A673 (cell line): ENCODE data around the gene SRGAP2B. TPM values are rescaled to one million over a fixed set of nuclear protein-coding genes. Genes with fewer than 3 reads are reported as not detected.
"Not testable (repeated sequence)": the region's sequence is repeated elsewhere in the genome, so short reads cannot be mapped to it uniquely, and the experiment has no call there.

Experiments
- BruUV-seq: library from RNA; stranded (reverse); fragments of 400-500 nt; replicated peaks from 2 replicates; lab custom pipeline; 2021; lab: Mats Ljungman, UMichigan
- CTCF ChIA-PET: fragments of 300-600 bp; sonication (Branson Sonifier 250); formaldehyde crosslinking; loops from one replicate; lab custom pipeline; 2022; ENCODE audit warnings: antibody characterized with exemption; lab: Charles Lee
- POLR2A ChIA-PET: fragments of 300-600 bp; sonication (Branson Sonifier 250); formaldehyde crosslinking; loops from one replicate; lab custom pipeline; 2022; ENCODE audit warnings: antibody characterized with exemption; ENCODE audit not compliant: low non-redundant PET; lab: Charles Lee
- DNase-seq: peaks from one replicate; pipeline ENCODE4 v3.0.0-alpha.2; 2015; ENCODE audit warnings: low spot score
- H3K27ac ChIP-seq: fragments of 200-600 bp; sonication (generic); 2 replicates; pipeline ENCODE4 v1.5.1; 2016; ENCODE audit warnings: mixed run types, low read depth, mild to moderate bottlenecking, mixed read lengths, antibody characterized with exemption, low read length; ENCODE audit not compliant: poor library complexity, severe bottlenecking
- H3K27me3 ChIP-seq: fragments of 200-600 bp; sonication (generic); replicated peaks from 2 replicates; pipeline ENCODE4 v1.6.1; 2017; ENCODE audit warnings: mixed run types, low read depth, mild to moderate bottlenecking, mixed read lengths, antibody characterized with exemption, low read length; ENCODE audit not compliant: insufficient read depth, poor library complexity
- H3K36me3 ChIP-seq: fragments of 200-600 bp; sonication (generic); 2 replicates; pipeline ENCODE4 v1.6.1; 2016; ENCODE audit warnings: mixed run types, mild to moderate bottlenecking, mixed read lengths, antibody characterized with exemption, low read length; ENCODE audit not compliant: insufficient read depth, poor library complexity, severe bottlenecking
- H3K4me1 ChIP-seq: fragments of 200-600 bp; sonication (generic); 2 replicates; pipeline ENCODE4 v1.6.1; 2017; ENCODE audit warnings: mixed run types, mild to moderate bottlenecking, mixed read lengths, antibody characterized with exemption, low read length; ENCODE audit not compliant: insufficient read depth, poor library complexity, severe bottlenecking
- H3K4me3 ChIP-seq: fragments of 200-600 bp; sonication (generic); 2 replicates; pipeline ENCODE4 v1.5.1; 2016; ENCODE audit warnings: low read depth, mixed run types, mild to moderate bottlenecking, mixed read lengths, low read length; ENCODE audit not compliant: poor library complexity, severe bottlenecking
- H3K9me3 ChIP-seq: fragments of 200-600 bp; sonication (generic); 2 replicates; pipeline ENCODE4 v1.6.1; 2016; ENCODE audit warnings: mixed run types, low read depth, mild to moderate bottlenecking, mixed read lengths, antibody characterized with exemption, low read length; ENCODE audit not compliant: poor library complexity, severe bottlenecking
- intact Hi-C: fragments of 100-400 bp; cut with micrococcal nuclease; formaldehyde crosslinking; loops from one replicate; pipeline ENCODE4 v1.10.0; 2022; ENCODE audit not compliant: unreplicated experiment
- total RNA-seq: library from RNA; stranded (reverse); gene quantifications from 2 replicates; pipeline ENCODE4 v1.2.3, GENCODE V29; 2021

The SRGAP2B gene
- total RNA-seq, 1 experiment from 2014 or later: 72.9 TPM

- H3K27me3 ChIP-seq, POLR2A ChIA-PET, H3K4me1 ChIP-seq, H3K9me3 ChIP-seq, BruUV-seq, intact Hi-C loops, CTCF ChIA-PET, H3K27ac ChIP-seq, H3K36me3 ChIP-seq, H3K4me3 ChIP-seq, DNase-seq: not testable (repeated sequence)
Measured at GRCh38 chr1:145123992-145124641, 29.0 kb upstream of the SRGAP2B start.

GRCh38 chr1:145123062-145123395, 27.9 kb upstream of the SRGAP2B start:
- intact Hi-C loops, H3K36me3 ChIP-seq, H3K4me1 ChIP-seq, CTCF ChIA-PET, H3K9me3 ChIP-seq, H3K27me3 ChIP-seq, H3K27ac ChIP-seq, POLR2A ChIA-PET, DNase-seq, H3K4me3 ChIP-seq, BruUV-seq: not testable (repeated sequence)

GRCh38 chr1:145122344-145123061, 27.4 kb upstream of the SRGAP2B start:
- BruUV-seq, H3K4me3 ChIP-seq, POLR2A ChIA-PET, H3K4me1 ChIP-seq, intact Hi-C loops, CTCF ChIA-PET, DNase-seq, H3K27ac ChIP-seq, H3K27me3 ChIP-seq, H3K36me3 ChIP-seq, H3K9me3 ChIP-seq: not testable (repeated sequence)

- H3K4me3 ChIP-seq, POLR2A ChIA-PET, H3K27me3 ChIP-seq, H3K9me3 ChIP-seq, H3K4me1 ChIP-seq, intact Hi-C loops, DNase-seq, H3K27ac ChIP-seq, H3K36me3 ChIP-seq, BruUV-seq, CTCF ChIA-PET: not testable (repeated sequence)
Measured at GRCh38 chr1:145119842-145120241, 24.7 kb upstream of the SRGAP2B start.

- H3K27me3 ChIP-seq, H3K4me3 ChIP-seq, DNase-seq, POLR2A ChIA-PET, H3K4me1 ChIP-seq, H3K9me3 ChIP-seq, BruUV-seq, H3K27ac ChIP-seq, CTCF ChIA-PET, intact Hi-C loops, H3K36me3 ChIP-seq: not testable (repeated sequence)
Measured at GRCh38 chr1:145115587-145116493, 20.7 kb upstream of the SRGAP2B start.

GRCh38 chr1:145114560-145115057, 19.5 kb upstream of the SRGAP2B start:
- BruUV-seq: not testable (repeated sequence)

GRCh38 chr1:145112703-145113102, 17.6 kb upstream of the SRGAP2B start:
- H3K27me3 ChIP-seq, intact Hi-C loops, BruUV-seq, H3K4me3 ChIP-seq, H3K27ac ChIP-seq, POLR2A ChIA-PET, DNase-seq, H3K9me3 ChIP-seq, H3K4me1 ChIP-seq, H3K36me3 ChIP-seq, CTCF ChIA-PET: not testable (repeated sequence)

More at GRCh38 chr1:145114560-145115057, 19.5 kb upstream of the SRGAP2B start:
- POLR2A ChIA-PET, H3K4me3 ChIP-seq, H3K27me3 ChIP-seq, DNase-seq, H3K9me3 ChIP-seq, H3K36me3 ChIP-seq, intact Hi-C loops, CTCF ChIA-PET, H3K4me1 ChIP-seq, H3K27ac ChIP-seq: not testable (repeated sequence)
